HEK293 (cell line): Measurements from ENCODE around the gene EIF4E1B.
"Not testable (repeated sequence)": the region's sequence is repeated elsewhere in the genome, so short reads cannot be mapped to it uniquely, and the experiment has no call there.

ENCODE experiments used
- GLI4 ChIP-seq: fragments of 450-650 bp; formaldehyde crosslinking; IDR thresholded peaks from 2 replicates; pipeline ENCODE4 v1.5.1; 2016; ENCODE audit warnings: missing biosample characterization, missing genetic modification characterization
- SCRT1 ChIP-seq: fragments of 450-650 bp; formaldehyde crosslinking; IDR thresholded peaks from 2 replicates; pipeline ENCODE4 v1.5.1; 2016; ENCODE audit warnings: missing biosample characterization, missing genetic modification characterization, borderline replicate concordance
- YY2 ChIP-seq: fragments of 450-650 bp; formaldehyde crosslinking; IDR thresholded peaks from 2 replicates; pipeline ENCODE4 v1.5.1; 2016; ENCODE audit warnings: missing biosample characterization, missing genetic modification characterization
- ZFP69B ChIP-seq: fragments of 450-650 bp; formaldehyde crosslinking; IDR thresholded peaks from 2 replicates; pipeline ENCODE4 v1.5.1; 2016; ENCODE audit warnings: missing biosample characterization, missing genetic modification characterization
- ZNF140 ChIP-seq: fragments of 450-650 bp; formaldehyde crosslinking; IDR thresholded peaks from 2 replicates; pipeline ENCODE4 v1.5.1; 2016; ENCODE audit warnings: missing biosample characterization, missing genetic modification characterization
- ZNF146 ChIP-seq: fragments of 450-650 bp; formaldehyde crosslinking; IDR thresholded peaks from 2 replicates; pipeline ENCODE4 v1.5.1; 2016; ENCODE audit warnings: missing biosample characterization, missing genetic modification characterization
- ZNF169 ChIP-seq: fragments of 450-650 bp; formaldehyde crosslinking; IDR thresholded peaks from 2 replicates; pipeline ENCODE4 v1.5.1; 2016; ENCODE audit warnings: missing biosample characterization, missing genetic modification characterization
- ZNF175 ChIP-seq: fragments of 450-650 bp; formaldehyde crosslinking; IDR thresholded peaks from 2 replicates; pipeline ENCODE4 v1.5.1; 2016; ENCODE audit warnings: missing biosample characterization, missing genetic modification characterization
- ZNF239 ChIP-seq: fragments of 450-650 bp; formaldehyde crosslinking; IDR thresholded peaks from 2 replicates; pipeline ENCODE4 v1.5.1; 2016; ENCODE audit warnings: missing biosample characterization, missing genetic modification characterization
- ZNF248 ChIP-seq: fragments of 450-650 bp; formaldehyde crosslinking; IDR thresholded peaks from 2 replicates; pipeline ENCODE4 v1.5.1; 2017; ENCODE audit warnings: missing biosample characterization, missing genetic modification characterization
- ZNF266 ChIP-seq: fragments of 450-650 bp; formaldehyde crosslinking; IDR thresholded peaks from 2 replicates; pipeline ENCODE4 v1.5.1; 2016; ENCODE audit warnings: missing biosample characterization, missing genetic modification characterization, low read depth
- ZNF274 ChIP-seq, 2 experiments: fragments of 200-500 bp in 1 of 2; fragments of 450-650 bp in 1 of 2; sonication (Bioruptor generic) in 1 of 2; formaldehyde crosslinking in 1 of 2; IDR thresholded peaks; 2 replicates each; pipeline versions ENCODE4 v1.5.1 to v1.6.1; 2014 to 2016; ENCODE audit warnings: borderline replicate concordance in 1 of 2, inconsistent platforms in 1 of 2, low read length in 1 of 2, missing biosample characterization in 1 of 2, missing genetic modification characterization in 1 of 2
- ZNF530 ChIP-seq: fragments of 450-650 bp; formaldehyde crosslinking; IDR thresholded peaks from 2 replicates; pipeline ENCODE4 v1.5.1; 2016; ENCODE audit warnings: low read depth, missing biosample characterization, missing genetic modification characterization
- ZNF548 ChIP-seq: fragments of 450-650 bp; formaldehyde crosslinking; IDR thresholded peaks from 2 replicates; pipeline ENCODE4 v1.5.1; 2016; ENCODE audit warnings: missing biosample characterization, missing genetic modification characterization
- ZNF658 ChIP-seq: fragments of 450-650 bp; formaldehyde crosslinking; IDR thresholded peaks from 2 replicates; pipeline ENCODE4; 2016; ENCODE audit warnings: missing biosample characterization, missing genetic modification characterization
- ZNF701 ChIP-seq: fragments of 450-650 bp; formaldehyde crosslinking; IDR thresholded peaks from 2 replicates; pipeline ENCODE4 v1.5.1; 2016; ENCODE audit warnings: missing biosample characterization, missing genetic modification characterization
- ZNF785 ChIP-seq: fragments of 450-650 bp; formaldehyde crosslinking; IDR thresholded peaks from 2 replicates; pipeline ENCODE4 v1.5.1; 2016; ENCODE audit warnings: missing biosample characterization, missing genetic modification characterization
- ZSCAN16 ChIP-seq: fragments of 450-650 bp; formaldehyde crosslinking; IDR thresholded peaks from 2 replicates; pipeline ENCODE4 v1.5.1; 2016; ENCODE audit warnings: missing biosample characterization, missing genetic modification characterization
- ZSCAN23 ChIP-seq: fragments of 450-650 bp; formaldehyde crosslinking; IDR thresholded peaks from 2 replicates; pipeline ENCODE4 v1.5.1; 2016; ENCODE audit warnings: missing biosample characterization, missing genetic modification characterization
- TF ChIP-seq, protein P1 (sequence below): fragments of 450-650 bp; formaldehyde crosslinking; IDR thresholded peaks from 2 replicates; pipeline ENCODE4 v1.5.1; 2016; ENCODE audit warnings: missing biosample characterization, missing genetic modification characterization
- TF ChIP-seq, protein P2 (sequence below): fragments of 450-650 bp; formaldehyde crosslinking; IDR thresholded peaks from 2 replicates; pipeline ENCODE4 v1.5.1; 2016; ENCODE audit warnings: missing biosample characterization, missing genetic modification characterization
- TF ChIP-seq, protein P3 (sequence below): fragments of 450-650 bp; formaldehyde crosslinking; IDR thresholded peaks from 2 replicates; pipeline ENCODE4 v1.5.1; 2016; ENCODE audit warnings: missing biosample characterization, missing genetic modification characterization, borderline replicate concordance
- TF ChIP-seq, protein P4 (sequence below): fragments of 450-650 bp; formaldehyde crosslinking; IDR thresholded peaks from 2 replicates; pipeline ENCODE4 v1.5.1; 2016; ENCODE audit warnings: missing biosample characterization, missing genetic modification characterization
- TF ChIP-seq, protein P5 (sequence below): fragments of 450-650 bp; formaldehyde crosslinking; IDR thresholded peaks from 2 replicates; pipeline ENCODE4 v1.5.1; 2016; ENCODE audit warnings: missing biosample characterization, missing genetic modification characterization
- TF ChIP-seq, protein P6 (sequence below): fragments of 450-650 bp; formaldehyde crosslinking; IDR thresholded peaks from 2 replicates; pipeline ENCODE4 v1.5.1; 2016; ENCODE audit warnings: missing biosample characterization, missing genetic modification characterization

The EIF4E1B gene

DNA sequence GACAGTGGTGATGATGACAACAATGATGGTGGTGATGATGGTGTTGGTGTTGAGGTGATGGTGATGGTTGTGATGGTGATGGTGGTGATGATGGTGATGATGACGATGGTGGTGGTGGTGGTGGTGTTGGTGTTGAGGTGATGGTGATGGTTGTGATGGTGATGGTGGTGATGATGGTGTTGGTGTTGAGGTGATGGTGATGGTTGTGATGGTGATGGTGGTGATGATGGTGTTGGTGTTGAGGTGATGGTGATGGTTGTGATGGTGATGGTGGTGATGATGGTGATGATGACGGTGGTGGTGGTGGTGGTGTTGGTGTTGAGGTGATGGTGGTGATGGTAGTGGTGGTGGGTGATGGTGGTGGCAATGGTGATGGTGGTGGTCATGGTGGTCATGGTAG is 38.8 kb upstream of the EIF4E1B start (continued):
- TF ChIP-seq ZNF175 (tag by site-specific recombination) (peak; percentile 99; the same call in 1 of the 2 replicates), ZNF266 (tag by site-specific recombination) (peak; percentile 88), ZNF701 (tag by site-specific recombination) (peak; percentile 84; the same call in 1 of the 2 replicates), ZFP69B (tag by site-specific recombination) (peak; percentile 68), ZNF146 (tag by site-specific recombination) (0 out of 2 replicates have a peak, but pooled peaks have one; percentile 56), ZNF140 (tag by site-specific recombination) (peak; percentile 50; the same call in 1 of the 2 replicates), ZNF239 (tag by site-specific recombination) (peak; percentile 96), ZNF274 (tag by site-specific recombination; IDR thresholded peaks at IDR 0.05; ENCODE audit: borderline replicate concordance) (peak; percentile 75; the same call in 1 of the 2 replicates), SCRT1 (tag by site-specific recombination) (0 out of 2 replicates have a peak, but pooled peaks have one; percentile 49), ZNF658 (0 out of 2 replicates have a peak, but pooled peaks have one; percentile 92), ZSCAN16 (tag by site-specific recombination) (peak; percentile 78; the same call in 1 of the 2 replicates), ZNF530 (peak; percentile 72; the same call in 1 of the 2 replicates), ZNF548 (tag by site-specific recombination) (0 out of 2 replicates have a peak, but pooled peaks have one; percentile 29), ZNF248 (tag by site-specific recombination) (peak; percentile 90; the same call in 1 of the 2 replicates), ZNF785 (tag by site-specific recombination) (peak; percentile 92), ZNF169 (peak; percentile 88; the same call in 1 of the 2 replicates), YY2 (tag by site-specific recombination) (peak; percentile 72; the same call in 1 of the 2 replicates), ZSCAN23 (tag by site-specific recombination) (peak; percentile 54; the same call in 1 of the 2 replicates), GLI4 (peak; percentile 94; the same call in 1 of the 2 replicates)
- TF ChIP-seq, protein P1, sequence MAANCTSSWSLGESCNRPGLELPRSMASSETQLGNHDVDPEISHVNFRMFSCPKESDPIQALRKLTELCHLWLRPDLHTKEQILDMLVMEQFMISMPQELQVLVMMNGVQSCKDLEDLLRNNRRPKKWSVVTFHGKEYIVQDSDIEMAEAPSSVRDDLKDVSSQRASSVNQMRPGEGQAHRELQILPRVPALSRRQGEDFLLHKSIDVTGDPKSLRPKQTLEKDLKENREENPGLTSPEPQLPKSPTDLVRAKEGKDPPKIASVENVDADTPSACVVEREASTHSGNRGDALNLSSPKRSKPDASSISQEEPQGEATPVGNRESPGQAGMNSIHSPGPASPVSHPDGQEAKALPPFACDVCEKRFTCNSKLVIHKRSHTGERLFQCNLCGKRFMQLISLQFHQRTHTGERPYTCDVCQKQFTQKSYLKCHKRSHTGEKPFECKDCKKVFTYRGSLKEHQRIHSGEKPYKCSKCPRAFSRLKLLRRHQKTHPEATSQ (tag by site-specific recombination), result peak; percentile 87; the same call in 1 of the 2 replicates
- not testable (repeated sequence) for TF ChIP-seq ZNF274 (IDR thresholded peaks at IDR 0.05; ENCODE audit: low read length)
- TF ChIP-seq, protein P2, sequence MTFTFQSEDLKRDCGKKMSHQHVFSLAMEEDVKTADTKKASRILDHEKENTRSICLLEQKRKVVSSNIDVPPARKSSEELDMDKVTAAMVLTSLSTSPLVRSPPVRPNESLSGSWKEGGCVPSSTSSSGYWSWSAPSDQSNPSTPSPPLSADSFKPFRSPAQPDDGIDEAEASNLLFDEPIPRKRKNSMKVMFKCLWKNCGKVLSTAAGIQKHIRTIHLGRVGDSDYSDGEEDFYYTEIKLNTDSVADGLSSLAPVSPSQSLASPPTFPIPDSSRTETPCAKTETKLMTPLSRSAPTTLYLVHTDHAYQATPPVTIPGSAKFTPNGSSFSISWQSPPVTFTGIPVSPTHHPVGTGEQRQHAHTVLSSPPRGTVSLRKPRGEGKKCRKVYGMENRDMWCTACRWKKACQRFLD, result 0 out of 2 replicates have a peak, but pooled peaks have one; percentile 52
- TF ChIP-seq, protein P3, sequence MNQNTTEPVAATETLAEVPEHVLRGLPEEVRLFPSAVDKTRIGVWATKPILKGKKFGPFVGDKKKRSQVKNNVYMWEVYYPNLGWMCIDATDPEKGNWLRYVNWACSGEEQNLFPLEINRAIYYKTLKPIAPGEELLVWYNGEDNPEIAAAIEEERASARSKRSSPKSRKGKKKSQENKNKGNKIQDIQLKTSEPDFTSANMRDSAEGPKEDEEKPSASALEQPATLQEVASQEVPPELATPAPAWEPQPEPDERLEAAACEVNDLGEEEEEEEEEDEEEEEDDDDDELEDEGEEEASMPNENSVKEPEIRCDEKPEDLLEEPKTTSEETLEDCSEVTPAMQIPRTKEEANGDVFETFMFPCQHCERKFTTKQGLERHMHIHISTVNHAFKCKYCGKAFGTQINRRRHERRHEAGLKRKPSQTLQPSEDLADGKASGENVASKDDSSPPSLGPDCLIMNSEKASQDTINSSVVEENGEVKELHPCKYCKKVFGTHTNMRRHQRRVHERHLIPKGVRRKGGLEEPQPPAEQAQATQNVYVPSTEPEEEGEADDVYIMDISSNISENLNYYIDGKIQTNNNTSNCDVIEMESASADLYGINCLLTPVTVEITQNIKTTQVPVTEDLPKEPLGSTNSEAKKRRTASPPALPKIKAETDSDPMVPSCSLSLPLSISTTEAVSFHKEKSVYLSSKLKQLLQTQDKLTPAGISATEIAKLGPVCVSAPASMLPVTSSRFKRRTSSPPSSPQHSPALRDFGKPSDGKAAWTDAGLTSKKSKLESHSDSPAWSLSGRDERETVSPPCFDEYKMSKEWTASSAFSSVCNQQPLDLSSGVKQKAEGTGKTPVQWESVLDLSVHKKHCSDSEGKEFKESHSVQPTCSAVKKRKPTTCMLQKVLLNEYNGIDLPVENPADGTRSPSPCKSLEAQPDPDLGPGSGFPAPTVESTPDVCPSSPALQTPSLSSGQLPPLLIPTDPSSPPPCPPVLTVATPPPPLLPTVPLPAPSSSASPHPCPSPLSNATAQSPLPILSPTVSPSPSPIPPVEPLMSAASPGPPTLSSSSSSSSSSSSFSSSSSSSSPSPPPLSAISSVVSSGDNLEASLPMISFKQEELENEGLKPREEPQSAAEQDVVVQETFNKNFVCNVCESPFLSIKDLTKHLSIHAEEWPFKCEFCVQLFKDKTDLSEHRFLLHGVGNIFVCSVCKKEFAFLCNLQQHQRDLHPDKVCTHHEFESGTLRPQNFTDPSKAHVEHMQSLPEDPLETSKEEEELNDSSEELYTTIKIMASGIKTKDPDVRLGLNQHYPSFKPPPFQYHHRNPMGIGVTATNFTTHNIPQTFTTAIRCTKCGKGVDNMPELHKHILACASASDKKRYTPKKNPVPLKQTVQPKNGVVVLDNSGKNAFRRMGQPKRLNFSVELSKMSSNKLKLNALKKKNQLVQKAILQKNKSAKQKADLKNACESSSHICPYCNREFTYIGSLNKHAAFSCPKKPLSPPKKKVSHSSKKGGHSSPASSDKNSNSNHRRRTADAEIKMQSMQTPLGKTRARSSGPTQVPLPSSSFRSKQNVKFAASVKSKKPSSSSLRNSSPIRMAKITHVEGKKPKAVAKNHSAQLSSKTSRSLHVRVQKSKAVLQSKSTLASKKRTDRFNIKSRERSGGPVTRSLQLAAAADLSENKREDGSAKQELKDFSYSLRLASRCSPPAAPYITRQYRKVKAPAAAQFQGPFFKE (tag by site-specific recombination), result peak; percentile 98; the same call in 1 of the 2 replicates
- TF ChIP-seq, protein P4, sequence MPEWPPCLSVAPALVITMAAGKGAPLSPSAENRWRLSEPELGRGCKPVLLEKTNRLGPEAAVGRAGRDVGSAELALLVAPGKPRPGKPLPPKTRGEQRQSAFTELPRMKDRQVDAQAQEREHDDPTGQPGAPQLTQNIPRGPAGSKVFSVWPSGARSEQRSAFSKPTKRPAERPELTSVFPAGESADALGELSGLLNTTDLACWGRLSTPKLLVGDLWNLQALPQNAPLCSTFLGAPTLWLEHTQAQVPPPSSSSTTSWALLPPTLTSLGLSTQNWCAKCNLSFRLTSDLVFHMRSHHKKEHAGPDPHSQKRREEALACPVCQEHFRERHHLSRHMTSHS (tag by site-specific recombination), result 0 out of 2 replicates have a peak, but pooled peaks have one; percentile 88
- TF ChIP-seq, protein P5, sequence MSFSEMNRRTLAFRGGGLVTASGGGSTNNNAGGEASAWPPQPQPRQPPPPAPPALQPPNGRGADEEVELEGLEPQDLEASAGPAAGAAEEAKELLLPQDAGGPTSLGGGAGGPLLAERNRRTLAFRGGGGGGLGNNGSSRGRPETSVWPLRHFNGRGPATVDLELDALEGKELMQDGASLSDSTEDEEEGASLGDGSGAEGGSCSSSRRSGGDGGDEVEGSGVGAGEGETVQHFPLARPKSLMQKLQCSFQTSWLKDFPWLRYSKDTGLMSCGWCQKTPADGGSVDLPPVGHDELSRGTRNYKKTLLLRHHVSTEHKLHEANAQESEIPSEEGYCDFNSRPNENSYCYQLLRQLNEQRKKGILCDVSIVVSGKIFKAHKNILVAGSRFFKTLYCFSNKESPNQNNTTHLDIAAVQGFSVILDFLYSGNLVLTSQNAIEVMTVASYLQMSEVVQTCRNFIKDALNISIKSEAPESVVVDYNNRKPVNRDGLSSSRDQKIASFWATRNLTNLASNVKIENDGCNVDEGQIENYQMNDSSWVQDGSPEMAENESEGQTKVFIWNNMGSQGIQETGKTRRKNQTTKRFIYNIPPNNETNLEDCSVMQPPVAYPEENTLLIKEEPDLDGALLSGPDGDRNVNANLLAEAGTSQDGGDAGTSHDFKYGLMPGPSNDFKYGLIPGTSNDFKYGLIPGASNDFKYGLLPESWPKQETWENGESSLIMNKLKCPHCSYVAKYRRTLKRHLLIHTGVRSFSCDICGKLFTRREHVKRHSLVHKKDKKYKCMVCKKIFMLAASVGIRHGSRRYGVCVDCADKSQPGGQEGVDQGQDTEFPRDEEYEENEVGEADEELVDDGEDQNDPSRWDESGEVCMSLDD (tag by site-specific recombination), result peak; percentile 63; the same call in 1 of the 2 replicates
- TF ChIP-seq, protein P6, sequence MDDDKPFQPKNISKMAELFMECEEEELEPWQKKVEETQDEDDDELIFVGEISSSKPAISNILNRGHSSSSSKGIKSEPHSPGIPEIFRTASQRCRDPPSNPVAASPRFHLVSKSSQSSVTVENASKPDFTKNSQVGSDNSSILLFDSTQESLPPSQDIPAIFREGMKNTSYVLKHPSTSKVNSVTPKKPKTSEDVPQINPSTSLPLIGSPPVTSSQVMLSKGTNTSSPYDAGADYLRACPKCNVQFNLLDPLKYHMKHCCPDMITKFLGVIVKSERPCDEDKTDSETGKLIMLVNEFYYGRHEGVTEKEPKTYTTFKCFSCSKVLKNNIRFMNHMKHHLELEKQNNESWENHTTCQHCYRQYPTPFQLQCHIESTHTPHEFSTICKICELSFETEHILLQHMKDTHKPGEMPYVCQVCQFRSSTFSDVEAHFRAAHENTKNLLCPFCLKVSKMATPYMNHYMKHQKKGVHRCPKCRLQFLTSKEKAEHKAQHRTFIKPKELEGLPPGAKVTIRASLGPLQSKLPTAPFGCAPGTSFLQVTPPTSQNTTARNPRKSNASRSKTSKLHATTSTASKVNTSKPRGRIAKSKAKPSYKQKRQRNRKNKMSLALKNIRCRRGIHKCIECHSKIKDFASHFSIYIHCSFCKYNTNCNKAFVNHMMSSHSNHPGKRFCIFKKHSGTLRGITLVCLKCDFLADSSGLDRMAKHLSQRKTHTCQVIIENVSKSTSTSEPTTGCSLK, result peak; percentile 100
